Measurements from ENCODE around the gene ATP11A.
"Not testable (repeated sequence)": the region's sequence is repeated elsewhere in the genome, so short reads cannot be mapped to it uniquely, and the experiment has no call there.

The ATP11A gene

DNA sequence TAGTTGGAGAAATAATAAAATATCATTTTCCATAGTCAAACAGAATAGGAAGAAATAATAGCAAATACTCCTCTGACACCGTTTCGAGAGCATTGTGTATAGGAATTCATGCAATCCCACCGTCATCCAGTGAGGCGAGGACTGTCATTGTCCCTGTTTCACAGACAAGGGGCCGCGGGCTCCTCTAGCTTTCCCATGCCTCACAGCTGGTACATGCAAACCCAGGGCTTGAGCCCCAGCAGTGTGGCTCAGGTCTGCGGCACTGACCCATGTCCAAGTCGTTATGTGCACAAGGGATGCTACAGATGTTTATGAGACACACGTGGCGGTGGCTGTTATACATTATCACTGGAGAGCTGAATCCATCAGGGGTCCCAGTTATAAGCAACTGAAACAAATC is 18.5 kb upstream of the ATP11A start:
- no peak for DNase-seq

DNA sequence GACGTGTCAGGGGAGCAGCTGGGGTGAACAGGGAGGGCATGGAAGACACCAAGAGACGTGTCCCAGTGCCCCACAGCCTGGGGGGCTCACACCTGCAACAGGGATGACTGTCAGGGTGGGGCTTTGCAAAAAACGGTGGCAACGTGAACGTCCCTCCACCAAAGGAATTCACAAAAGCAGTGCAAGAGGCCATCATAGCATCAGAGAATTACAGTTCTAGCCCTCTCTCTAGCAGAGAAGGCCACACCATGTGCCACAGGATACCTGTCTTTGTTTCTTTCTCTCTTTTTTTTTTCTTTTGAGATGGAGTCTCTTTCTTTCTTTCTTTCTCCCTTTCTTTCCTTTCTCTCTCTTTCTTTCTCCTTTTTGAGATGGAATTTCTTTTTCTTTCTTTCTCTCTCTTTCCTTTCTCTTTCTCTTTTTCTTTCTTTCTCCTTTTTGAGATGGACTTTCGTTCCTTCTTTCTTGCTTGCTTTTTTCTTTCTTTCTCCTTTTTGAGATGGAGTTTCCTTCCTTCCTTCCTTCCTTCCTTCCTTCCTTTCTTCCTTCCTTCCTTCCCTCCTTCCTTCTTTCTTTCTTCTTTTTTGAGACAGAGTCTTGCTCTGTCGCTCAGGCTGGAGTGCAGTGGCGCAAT is 17.1 kb upstream of the ATP11A start:
- DNase-seq: no peak

DNA sequence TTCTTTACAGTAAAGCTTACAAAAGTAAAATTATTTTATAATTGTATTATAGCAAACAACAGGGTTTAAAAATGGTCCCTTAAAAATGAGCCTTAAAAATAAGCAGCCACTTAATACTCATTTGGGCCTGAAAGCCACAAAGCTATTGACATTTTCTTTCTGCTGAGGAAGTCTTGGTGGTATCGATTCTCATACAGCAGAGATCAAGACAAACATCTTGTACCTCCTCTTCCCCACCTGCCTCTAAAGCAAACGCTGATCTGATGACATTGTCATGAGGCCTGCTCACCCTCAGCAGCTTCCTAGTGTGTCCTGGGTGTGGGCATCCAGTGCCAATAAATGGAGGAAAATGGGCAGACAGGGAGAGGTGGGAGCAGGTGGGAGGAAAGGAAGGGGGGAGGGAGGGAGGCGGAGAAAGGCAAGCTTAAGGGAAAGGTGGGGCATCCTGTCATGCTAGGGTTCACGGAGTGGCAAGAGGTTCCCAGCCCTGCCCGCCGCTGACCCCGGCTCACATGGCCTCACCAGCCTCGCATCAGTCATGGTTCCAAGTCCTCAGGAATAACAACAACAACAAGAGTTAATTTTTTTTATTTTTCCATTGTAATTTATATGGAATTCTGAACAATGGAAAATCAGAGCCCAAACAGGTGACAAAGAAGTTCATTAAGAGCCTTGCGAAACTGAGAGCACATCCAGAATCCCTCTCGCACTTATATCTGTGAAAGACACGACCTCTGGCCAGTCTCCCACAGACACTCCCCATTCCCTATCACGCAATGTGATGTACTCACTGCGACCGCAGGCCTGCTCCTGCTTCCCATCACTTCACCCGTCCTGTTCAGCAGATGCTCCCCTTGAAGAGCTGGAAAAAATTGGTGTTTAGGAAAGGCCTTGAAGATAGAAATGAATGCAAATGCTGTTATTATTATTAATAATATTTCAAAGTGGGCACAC is 15.1 kb upstream of the ATP11A start:
- DNase-seq: no peak

DNA sequence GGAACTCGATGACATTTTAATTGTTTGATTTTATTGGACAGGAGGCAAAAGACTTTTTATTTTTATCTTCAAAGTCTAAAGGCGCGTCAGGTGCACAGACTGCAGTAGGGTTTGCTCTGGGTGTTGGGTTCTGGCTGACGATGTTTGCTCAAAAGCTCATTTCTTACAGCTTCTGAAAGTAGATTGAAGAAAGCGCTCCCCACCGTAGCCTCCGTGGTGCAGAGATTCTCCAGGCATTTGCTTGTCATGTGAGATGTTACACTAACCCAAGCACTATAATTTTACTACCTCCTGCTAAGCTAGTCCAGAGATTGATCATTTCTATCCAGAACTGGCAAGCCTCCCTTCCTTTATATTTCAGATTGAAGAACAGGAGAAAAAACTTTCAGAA is 14.5 kb upstream of the ATP11A start:
- no peak for DNase-seq

DNA sequence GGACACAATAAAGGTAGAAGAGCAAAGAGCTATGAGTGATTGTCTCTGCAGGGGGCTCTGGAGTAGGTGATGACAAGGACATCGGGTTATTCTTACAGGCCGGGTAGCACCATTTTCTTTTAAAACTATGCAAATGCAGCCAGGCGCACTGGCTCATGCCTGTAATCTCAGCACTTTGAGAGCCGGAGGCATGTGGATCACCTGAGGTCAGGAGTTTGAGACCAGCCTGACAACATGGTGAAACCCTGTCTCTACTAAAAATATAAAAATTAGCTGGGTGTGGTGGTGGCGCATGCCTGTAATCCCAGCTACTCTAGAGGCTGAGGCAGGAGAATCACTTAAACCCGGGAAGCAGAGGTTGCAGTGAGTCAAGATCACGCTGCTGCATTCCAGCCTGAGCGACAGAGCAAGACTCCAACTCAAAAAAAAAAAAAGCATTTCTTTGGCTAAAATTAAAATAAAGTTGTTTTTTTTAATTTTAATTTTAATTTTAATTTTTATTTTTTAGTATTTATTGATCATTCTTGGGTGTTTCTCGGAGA is 12.3 kb upstream of the ATP11A start:
- DNase-seq: not testable (repeated sequence)

DNA sequence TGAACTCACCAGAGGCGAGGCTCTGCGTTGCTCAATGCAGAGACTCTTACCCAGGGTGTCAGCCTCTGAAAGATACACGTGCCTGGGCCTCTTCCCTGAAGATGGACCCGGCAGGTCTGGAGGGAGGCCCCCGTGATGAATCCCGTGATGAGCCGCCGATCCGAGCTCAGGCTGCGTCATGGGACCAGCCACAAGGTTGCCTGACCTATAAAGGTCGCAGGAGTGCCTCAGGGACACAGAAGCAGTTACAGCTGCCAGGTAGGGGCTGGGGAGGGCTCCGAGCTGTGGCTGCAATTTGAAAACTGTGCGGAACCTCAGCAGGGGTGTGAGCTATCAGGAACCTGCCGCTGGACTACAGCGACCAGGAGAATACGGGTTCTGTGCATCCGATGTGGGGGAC is 10.5 kb upstream of the ATP11A start:
- no peak for DNase-seq

DNA sequence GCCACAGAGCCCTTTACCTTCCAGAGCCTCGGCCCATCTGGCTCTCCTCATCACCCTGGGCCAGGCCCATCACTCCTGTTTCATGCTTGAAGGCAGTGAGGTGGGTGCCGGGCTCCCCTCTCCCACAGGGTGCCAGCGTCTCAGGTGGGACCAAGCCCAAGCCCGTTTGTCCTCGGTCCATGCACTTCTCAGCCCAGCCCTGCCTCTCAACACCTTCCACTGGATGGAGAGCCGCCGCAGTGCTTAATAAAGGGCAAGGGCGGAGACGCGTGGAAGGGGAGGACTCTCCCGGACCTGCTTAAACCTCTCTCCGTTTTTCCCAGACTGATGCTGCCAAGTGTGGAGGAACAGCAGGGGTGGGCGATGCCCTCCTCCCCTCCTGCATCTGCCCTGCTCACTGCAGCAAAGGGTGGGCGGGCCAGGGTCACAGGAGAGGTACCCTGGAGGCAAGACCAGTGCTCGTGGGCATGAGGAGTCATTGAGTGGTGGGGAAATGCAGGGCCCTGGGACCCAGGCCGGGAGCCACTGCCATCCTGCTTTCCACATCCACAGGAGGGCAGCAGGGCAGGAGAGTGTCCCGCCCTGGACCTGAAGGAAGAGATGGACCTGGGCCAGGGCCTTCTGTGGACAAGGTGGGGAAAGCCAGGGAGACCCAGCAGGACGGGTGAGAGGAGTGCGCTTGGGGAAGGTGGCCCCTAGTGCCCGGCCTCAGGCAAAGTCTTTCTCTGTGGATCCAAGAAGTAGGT is 9.7 kb upstream of the ATP11A start:
- DNase-seq: no peak

DNA sequence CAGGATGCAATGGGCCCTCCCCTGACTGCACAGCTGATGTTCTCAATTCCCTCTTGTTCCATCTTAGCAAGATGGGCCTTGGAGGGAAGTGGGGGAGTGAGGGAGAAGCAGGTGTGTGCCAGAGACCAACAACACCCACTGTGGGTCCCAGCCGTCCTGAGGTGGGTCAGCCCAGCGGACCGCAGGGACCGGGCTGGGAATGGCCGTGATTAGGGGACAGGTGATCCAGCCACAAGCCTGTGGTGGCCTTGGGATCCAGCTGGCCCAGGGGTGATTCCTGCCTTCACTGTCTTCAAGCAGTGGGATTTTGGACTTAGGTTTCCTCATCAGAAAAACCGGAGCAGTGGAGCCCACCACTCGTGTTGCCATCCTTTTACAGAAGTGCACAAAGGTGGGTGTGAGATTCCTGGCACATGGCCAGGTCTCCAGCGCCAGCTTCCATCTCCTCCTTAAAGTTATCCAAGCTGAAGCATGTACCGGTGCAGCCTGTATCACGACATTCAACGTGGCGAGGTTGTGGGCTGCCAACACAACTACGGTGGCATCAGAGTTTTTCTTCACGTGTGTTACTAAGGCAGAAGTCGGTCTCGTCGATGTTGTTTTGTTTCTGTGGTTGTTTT is 9.0 kb upstream of the ATP11A start:
- DNase-seq: no peak

DNA sequence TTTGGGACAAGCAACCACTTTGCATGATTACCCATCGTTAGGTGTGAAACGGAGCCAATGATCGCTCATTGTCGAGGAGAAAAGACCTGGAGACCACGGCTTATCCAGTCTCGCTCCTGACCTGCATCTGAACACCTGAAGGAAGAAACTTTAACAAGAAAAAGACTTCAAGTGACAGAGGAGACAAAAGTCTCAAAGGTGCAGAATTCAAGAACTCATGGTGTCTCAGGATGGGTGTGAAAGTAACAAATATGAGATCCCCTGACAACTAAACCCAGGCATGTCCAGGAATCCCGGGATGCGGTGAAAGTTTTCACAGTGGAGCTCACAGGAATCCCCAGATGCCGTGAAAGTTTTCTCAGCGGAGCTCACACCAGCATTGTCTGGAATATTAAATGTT is 6.3 kb upstream of the ATP11A start:
- no peak for DNase-seq

DNA sequence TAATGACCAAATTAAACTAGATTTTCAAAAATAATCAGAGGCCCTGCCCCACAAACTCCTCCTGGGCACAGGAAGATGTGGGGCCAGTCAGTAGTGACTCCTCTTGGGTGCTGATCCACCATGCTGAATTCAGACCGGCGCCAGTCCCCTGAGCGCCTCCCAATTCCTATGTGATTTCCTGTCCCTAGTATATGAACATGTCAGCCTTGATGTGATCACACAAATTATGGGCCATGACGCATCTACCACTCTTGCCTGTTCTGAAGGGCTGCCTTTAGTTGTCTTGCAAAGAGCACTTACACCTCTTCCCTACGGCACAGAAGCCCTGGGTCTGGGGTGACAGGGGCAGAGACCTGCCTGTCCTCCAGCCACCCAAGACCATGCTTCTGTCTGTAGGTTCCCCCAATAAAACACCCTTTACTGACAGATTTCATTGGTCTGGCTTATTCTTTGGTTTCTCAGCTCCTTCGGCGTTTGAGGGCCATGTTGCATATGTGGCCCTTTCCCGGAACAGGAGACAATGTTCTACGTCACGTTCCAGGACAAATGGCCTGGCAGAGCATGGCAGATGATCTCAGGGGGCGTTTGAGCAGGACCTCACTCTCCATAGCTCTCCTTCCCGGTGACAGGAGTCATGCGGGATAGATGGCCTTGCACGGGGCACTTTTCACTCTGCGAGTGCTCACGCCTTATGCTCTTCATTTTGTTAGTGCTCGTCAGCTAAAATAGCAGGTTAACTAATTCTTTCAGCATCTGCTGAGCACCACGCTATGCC is 5.6 kb upstream of the ATP11A start:
- DNase-seq: no peak

DNA sequence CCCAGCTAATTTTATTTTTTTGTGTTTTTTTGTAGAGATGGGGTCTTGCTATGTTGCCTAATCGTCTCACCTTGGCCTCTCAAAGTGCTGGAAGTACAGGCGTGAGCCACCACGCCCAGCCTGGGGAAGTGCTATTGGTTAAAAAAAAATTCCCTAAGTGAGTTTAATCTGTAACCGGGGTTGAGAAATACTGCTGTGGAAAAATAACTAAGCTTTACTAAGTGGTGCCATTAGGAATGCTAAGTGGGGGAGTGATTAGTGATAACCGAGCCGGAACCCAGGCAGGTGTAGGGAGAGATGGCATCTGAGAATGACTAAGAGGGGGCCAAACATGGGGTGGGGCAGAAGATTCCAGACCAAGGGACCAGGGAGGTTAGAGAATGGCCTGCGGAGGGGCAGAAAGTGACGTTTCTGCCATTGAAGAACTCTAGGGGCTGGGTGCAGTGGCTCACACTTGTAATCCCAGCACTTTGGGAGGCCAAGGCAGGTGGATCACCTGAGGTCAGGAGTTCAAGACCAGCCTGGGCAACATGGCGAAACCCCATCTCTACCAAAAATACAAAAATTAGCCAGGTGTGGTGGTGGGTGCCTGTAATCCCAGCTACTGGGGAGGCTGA is 4.5 kb upstream of the ATP11A start:
- not testable (repeated sequence) for DNase-seq

DNA sequence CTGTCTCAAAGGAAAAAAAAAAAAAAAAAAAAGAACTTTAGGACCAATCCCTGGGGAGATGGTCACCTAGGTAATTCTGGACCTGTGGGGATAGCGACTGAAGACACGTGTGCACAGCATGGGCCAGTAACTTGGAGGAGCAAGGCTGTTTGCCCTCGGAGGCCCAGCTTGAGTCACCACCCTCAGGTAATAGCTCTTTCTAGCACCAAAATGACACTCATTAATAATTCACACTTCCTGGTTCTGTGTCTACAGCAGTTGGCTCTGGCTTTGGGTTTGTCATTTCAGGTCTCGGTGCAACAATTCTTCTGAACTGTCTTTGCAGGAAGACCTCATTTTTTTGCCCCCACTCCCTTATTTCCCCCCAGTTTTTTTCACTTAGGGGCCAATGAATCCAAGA is 3.9 kb upstream of the ATP11A start:
- peak; percentile 78 for DNase-seq

DNA sequence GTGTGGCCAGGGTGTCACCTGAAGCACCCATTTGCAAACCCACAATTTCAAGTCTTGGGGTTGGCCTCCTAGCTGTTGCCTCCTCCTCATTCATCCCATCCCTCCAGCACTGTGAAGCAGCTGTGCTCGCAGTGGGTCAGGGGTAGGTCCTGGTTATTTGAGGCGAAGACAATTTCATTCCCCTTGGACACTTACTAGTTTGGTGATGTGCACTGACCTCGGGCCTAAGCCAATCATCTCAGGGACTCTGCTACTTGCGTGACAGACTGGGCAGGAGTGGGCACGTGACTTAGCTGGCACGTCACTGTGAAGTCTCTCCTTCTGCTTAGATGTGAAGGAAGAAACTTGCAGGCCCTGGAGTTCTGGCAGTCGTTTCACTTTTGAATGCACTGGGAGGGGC is 3.5 kb upstream of the ATP11A start:
- DNase-seq: no peak

DNA sequence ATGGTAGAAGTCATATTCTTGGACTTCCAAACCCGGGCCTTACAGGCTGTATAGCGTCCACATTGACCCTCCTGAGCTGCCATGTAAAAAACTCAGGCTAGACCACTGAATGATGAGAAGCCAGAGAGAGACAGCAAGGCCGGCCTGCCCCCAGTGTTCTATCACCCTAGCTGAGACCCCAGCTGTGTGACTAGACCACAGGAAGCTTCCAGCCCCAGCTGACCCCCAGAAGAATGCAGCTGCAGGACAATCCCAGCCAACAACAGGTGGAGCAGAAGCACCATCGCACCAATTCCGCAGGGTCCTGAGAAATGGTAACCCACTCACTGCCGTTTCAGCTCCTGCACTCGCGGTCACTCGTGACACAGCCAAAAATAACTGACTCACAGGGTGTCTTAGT is 2.9 kb upstream of the ATP11A start:
- no peak for DNase-seq

DNA sequence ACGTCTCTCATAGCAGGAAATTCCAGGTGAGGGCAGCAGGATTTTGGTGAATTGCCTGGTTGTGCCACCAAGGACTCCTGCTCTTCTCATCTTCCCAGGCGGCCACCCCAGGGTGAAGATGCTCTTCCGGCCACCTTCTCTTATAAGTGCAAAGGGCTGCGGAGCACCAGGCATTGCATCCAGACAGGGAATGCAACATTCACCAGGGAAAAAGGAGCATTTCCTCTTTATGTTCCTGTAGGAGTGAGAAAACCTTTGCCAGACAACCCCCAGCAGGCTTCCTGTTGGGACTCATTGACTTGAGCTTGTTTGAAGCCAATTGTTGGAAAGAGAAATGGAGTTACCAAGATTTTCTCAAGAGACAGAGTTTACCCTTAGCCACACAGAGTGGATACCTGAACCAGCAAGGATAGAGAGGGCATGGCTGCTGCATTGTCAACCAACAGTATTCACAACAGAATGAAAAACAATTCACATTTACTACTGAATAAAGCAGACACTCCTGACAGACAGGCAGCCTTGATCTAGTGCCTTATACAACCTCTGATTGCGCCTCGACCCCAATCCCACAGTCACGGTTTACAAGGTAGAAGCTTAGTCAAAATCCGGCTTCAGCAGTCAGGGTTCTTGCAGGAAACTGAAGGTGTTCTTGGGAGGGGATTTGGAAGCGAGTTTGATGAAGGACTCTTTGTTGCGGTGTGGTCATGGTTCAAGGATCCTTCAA is 1.8 kb upstream of the ATP11A start:
- DNase-seq: no peak

DNA sequence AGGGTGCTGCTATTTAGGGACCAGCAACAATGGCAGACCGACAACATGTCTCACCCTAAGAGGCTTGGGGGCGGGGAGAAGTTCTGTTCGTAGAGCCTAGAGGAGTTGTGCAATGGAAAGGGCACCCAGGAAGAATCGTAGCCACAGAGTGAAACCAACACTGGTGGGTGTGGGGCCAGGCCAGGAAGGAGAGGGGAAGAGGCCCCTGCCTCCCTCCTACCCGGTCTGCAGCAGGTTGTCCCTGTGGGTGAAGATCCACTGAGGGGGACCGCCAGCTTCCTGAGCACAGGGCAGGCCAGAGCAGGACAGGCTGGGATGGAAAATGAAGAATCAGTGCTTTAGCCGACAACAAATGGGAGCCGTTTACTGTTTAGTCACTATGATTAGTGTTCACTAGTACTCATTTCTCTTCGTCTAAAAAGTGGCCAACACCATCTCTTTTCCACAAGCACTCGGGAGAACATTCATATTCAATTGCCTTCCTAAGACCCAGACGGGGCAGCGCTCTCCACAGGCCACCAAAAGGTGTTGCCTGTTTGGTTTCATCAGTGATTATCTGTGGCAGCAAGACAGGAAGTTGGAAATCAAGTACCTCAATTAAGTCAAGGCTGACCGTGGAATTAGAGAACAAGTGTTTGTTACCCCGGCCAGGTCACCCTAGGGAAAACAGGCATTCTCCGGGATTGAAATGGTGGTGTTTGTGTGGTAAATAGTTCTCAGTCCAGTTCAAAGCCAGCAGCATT is 1.1 kb upstream of the ATP11A start:
- DNase-seq: peak; percentile 22

DNA sequence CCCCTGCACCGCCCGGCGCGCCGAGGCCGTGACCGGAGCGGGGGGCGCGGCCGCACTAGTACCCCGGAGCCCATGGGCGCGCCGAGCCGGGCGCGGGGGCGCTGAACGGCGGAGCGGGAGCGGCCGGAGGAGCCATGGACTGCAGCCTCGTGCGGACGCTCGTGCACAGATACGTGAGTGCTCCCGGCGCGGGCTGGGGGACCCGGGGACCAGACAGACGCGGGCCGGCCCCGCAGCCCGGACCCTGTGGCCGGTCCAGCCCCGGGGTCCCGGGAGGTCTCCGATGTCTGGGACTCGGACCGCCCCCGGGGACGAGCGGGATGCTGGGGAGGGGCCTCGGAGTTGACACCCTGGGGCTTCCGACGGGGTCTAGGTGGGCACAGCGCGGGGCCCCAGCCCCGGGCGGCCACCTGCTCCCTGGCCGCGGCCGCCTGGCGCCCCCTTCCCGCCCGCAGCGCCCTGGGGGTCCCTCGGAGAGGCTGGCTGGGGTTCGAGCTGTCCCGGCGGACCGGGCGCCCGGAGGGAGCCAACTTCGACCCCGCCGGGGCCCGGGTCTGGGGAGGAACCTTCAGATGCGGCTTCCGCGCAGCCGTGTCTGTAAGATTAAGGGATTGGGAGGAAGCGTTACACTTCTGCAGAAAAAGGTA is 568 bp downstream of the ATP11A start:
- peak; percentile 76 for DNase-seq

DNA sequence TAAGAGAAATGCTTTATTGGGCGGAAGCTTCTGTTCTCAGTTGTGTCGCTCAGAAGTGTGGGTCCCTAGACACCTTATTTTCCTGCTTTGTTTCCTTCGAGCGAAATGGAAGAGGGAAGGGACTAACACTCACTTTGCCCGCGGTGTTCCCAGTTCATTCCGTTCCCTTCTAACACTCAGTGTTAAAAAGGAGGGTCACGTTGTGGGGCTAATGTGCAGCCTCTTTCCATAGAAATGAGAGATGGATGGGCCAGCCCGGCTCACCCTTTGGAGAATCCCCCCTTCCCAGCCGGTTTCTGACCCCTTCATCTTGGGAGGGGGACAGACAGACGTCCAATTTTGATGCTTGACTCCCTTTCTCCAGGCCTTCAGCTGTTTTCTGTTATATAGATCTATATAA is 2.3 kb downstream of the ATP11A start:
- DNase-seq: no peak

DNA sequence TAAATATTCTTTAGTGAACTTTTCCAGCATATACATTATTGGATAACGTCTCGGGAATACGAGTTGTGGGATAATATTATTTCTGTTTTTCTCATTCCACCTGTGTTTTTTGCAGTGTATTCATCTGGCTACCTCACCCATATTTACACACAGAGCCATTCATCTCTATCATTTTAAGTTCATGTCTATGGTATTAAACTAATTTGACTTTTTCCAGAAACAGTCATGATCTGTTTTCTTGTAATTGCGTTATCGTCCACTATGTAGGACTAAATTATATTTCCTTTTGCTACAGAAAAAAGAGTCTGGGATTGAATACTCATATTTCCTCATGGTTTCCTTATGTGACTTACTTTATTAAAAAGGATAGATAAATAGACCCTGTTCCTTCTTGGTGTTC is 2.7 kb downstream of the ATP11A start:
- DNase-seq: no peak

All from COR-L47 (cell line).